ENCODE measurements around the gene SELENOT.
A peak's percentile ranks its signal among the peaks of the same experiment; 100 is the strongest.

Gene SELENOT

DNA sequence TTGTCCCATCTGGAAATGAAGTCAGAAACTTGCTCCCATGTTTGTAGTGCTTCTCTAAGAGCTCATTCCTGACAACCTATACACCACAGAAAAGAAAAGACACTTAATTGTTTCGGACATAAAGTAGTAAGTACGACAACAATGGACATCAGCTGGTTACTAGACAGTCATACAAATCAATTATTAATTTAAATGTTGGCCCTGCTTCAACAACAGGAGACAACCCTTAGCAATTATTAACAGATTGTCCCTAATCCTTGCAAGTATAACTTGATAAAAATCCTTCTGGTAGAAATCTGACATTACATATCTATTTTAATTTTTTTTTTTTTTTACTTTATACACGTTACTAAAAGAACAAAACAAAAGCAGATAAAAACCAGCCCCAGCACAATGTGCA is 70.8 kb downstream of the SELENOT start:
- DNase-seq: no peak

DNA sequence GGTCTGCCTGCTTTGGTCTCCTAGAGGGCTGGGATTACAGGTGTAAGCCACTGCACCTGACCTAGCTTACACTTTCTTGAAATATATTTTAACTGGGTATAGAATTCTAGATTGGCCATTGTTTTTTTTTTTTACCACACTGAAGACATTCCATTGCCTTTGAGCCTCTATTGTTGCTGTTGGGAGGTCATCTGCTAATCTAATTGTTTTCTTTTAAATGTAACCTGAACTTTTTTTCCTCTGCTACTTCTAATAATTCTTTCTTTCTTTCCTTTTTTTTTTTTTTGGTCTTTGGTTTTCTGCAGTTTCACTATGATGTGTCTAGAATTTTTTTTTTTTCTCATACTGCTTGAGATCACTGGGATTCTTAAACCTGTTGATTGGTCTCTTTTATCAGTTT is 72.5 kb downstream of the SELENOT start:
- DNase-seq: peak; percentile 6

Measured in NCI-H1105 treated with DMSO at 0.1 percent for 48 hours (cell line).